ENCODE measurements around the gene DYTN. TPM values are rescaled to one million over a fixed set of nuclear protein-coding genes. Genes with fewer than 3 reads are reported as not detected.

DYTN gene
- total and polyA plus RNA-seq, 12 donors, result not detected

- intact Hi-C loops (cut with DNase I), result no loop called here
- Histone ChIP-seq H3K4me1 (replicated peaks in 1 of 2) (no peaks in the 10 kb centered on the region), H3K9me3 (replicated peaks in 1 of 3) (no peaks in the 10 kb centered on the region), H3K27ac (no peak overlapping the region), H3K4me3 (no peak overlapping the region), H3K27me3 (no peaks in the 10 kb centered on the region), H3K36me3 (replicated peaks in 1 of 2) (no peaks in the 10 kb centered on the region)
- WGBS, 4 donors, result 78 to 90% (median 81%) methylated on average over 3 of the region's 3 CpGs
- DNase-seq, result no peak
- TF ChIP-seq POLR2A (IDR thresholded peaks at IDR 0.05), result no peak
- no peak for TF ChIP-seq CTCF (IDR thresholded peaks at IDR 0.05)
These were observed 115.0 kb downstream of the DYTN start for GRCh38 chr2:206603243-206603642.

Small RNA genes lying within 50 kb of the gene (small RNA-seq; reads per million reads assigned to genes)
- 0 reads per million in 2 donors for gene RF00019

Other genes starting within 250 kb of the DYTN start
- gene FAM237A, start 75.9 kb downstream of the DYTN start, total RNA-seq, result not detected
- gene FAM237A, start 75.9 kb downstream of the DYTN start, polyA plus RNA-seq, result not detected
- 1 to 10 TPM in 8 of 9 donors, under 1 TPM in 1; 0.88 to 3.7 (median 2.4) TPM for gene MDH1B, start 46.9 kb upstream of the DYTN start, total RNA-seq
- 1 to 10 TPM; 1.5 to 6.9 (median 3.1) TPM for gene MDH1B, start 46.9 kb upstream of the DYTN start, polyA plus RNA-seq
- 10 to 100 TPM; 15.1 to 63.8 (median 27.9) TPM for gene FASTKD2, start 47.2 kb upstream of the DYTN start, total RNA-seq
- gene FASTKD2, start 47.2 kb upstream of the DYTN start, polyA plus RNA-seq, result 10 to 100 TPM in 2 of 3 donors, 1 to 10 TPM in 1; 8.4 to 59.8 (median 10.2) TPM
- 10 to 100 TPM in 1 of 9 donors, under 1 TPM in 7, not detected in 1; 0.24 to 13.5 (median 0.55) TPM for gene CPO, start 221.1 kb upstream of the DYTN start, total RNA-seq
- 1 to 10 TPM; 1.2 to 5.7 (median 1.6) TPM for gene CPO, start 221.1 kb upstream of the DYTN start, polyA plus RNA-seq

All from adrenal gland (tissue), 12 donors.